Measurements from ENCODE around the gene HPN. TPM values are rescaled to one million over a fixed set of nuclear protein-coding genes. Genes with fewer than 3 reads are reported as not detected.
"Not testable (repeated sequence)": the region's sequence is repeated elsewhere in the genome, so short reads cannot be mapped to it uniquely, and the experiment has no call there.

The HPN gene
- polyA plus RNA-seq, 6 donors from 2014 or later, result not detected

DNA sequence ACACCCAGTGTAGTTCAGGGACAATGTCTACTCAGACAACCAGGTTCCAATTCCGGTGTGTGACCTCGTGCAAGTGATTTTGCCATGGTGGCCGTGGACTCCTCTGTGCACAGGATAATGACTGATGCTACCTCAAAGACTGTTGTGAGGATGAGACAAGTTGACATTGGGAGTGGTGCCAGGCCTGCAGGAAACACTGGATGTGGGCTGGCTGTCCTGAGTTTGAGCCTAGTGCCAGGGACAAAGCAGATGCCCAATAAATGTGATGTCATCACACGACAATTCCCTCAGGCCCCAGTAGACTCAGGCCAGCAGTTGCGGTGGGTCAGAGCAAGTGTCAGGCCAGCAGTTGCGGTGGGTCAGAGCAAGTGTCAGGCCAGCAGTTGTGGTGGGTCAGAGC, 17.4 kb upstream of the HPN start:
- ATAC-seq (ENCODE audit: low read depth in 2 of 2) (no peak), DNase-seq (no peak)
- Mint-ChIP-seq H3K36me3 (peaks cover 14 to 26% of the 10 kb centered on the region in 2 donors), H3K27me3 (peaks cover 0 to 7% (median 4%) of the 10 kb centered on the region in 3 donors), H3K9me3 (no peaks in the 10 kb centered on the region), H3K27ac (peak overlapping the region in 1 of 6 donors; percentile 46), H3K4me3 (no peak overlapping the region), H3K4me1 (peaks cover 0 to 13% (median 0%) of the 10 kb centered on the region in 3 donors)

DNA sequence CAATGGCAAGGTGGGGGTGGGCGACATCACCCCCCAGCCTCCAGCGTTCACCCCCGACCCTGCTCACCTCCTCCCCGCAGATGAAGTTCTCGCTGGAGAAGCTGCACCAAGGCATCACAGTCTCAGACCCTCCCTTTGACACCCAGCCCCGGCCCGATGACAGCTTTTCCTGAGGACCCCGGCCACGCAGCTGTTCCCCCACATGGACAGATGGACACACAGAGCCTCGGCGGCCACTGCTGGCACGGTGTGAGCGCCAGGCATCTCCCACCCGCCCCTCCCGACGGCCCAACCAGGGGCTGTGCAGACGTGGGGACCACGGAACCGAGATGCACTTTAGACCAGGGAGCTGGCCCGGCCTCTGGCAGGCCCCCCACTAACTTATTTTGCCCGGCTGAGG, 15.6 kb upstream of the HPN start:
- Mint-ChIP-seq H3K27ac (peak overlapping the region in 1 of 6 donors; percentile 30), H3K27me3 (peaks cover 4 to 10% (median 7%) of the 10 kb centered on the region in 3 donors), H3K36me3 (peaks cover 5 to 12% of the 10 kb centered on the region in 2 donors), H3K4me3 (no peak overlapping the region), H3K9me3 (no peaks in the 10 kb centered on the region), H3K4me1 (peaks cover 1 to 13% (median 6%) of the 10 kb centered on the region in 3 donors)
- ATAC-seq (ENCODE audit: low read depth in 2 of 2) (no peak), DNase-seq (no peak)

DNA sequence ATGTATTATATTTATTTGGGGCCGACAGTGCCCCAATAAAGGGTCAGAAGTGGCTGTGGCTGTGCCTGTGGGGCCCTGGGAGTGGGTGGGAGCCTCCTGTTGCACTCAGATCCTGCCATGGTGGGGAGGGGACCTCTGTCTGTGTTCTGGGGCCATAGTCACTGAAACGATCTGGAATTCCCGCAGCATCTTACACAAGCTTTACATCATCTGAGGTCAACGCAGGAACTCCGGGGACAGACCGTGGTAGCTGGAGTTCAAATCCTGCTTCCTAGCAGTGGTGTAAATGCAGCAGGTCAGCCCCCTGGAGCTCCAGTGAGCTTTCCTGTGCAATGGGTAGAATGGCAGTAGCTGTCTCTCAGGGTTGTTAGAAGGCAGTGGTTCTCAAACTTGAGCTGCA, 15.1 kb upstream of the HPN start:
- no peak for DNase-seq
- Mint-ChIP-seq H3K36me3 (peaks cover 5 to 12% of the 10 kb centered on the region in 2 donors), H3K4me3 (no peak overlapping the region), H3K9me3 (peaks cover 0 to 2% (median 0%) of the 10 kb centered on the region in 7 donors), H3K27me3 (peaks cover 8 to 14% (median 11%) of the 10 kb centered on the region in 3 donors), H3K4me1 (peaks cover 5 to 17% (median 10%) of the 10 kb centered on the region in 3 donors), H3K27ac (no peak overlapping the region)
- ATAC-seq (ENCODE audit: low read depth in 2 of 2), result no peak

DNA sequence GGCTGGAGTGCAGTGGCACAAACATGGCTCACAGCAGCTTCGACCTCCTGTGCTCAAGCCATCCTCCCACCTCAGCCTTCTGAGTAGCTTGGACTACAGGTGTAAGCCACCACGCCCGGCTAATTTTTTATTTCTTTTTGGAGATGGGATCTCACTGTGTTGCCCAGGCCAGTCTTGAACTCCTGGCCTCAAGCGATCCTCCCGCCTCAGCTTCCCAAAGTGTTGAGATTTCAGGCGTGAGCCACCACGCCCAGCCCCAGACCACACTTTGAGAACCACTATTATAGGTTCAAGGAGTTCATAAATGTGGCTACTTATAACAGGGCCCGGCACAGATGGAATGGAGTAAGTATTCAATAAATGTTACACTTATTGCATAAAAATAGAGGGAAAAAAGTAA, 14.5 kb upstream of the HPN start:
- H3K9me3 Mint-ChIP-seq, result peaks cover 0 to 2% (median 0%) of the 10 kb centered on the region in 7 donors
- peaks cover 10 to 20% (median 17%) of the 10 kb centered on the region in 3 donors for H3K27me3 Mint-ChIP-seq
- no peak for ATAC-seq (ENCODE audit: low read depth in 2 of 2)
- peak overlapping the region in 1 of 6 donors; percentile 9 for H3K27ac Mint-ChIP-seq
- no peak overlapping the region for H3K4me3 Mint-ChIP-seq
- DNase-seq, result no peak
- H3K36me3 Mint-ChIP-seq, result peaks cover 5 to 15% of the 10 kb centered on the region in 2 donors
- peaks cover 8 to 18% (median 12%) of the 10 kb centered on the region in 3 donors for H3K4me1 Mint-ChIP-seq

DNA sequence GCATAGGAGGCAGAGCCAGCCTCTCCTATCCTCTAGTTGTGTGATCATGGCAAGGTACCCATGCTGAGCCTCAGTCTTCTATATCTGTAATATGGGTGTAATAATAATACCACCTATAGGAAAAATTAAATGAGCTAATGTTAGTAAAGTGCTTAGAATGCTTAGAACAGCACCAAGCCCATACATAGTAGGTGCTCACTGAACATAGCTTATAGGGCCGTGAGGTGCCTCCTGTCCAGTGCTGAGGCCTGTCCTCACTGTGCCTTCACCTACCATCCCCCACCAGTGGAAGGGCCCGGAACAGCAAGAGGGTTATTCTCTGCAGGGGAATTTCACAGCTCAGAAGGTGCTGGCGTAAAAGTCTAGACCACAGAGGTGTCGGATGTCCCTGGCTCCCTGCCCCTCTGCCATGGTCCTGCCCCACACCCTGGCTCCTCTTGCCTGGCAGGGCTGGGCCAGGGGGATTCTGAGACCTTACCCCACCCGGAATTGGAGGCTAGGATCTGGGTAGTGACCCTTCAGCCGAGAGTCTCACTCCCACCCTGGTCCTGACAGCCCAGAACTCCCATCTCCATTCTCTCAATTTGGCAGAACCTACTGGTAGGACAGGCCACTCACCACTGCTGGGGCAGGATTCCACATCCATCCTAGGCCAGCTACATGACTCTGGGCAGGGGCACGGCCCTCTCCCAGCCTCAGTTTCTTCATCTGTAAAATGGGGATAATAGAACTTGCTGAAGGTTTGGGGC, 13.5 kb upstream of the HPN start:
- no peak for ATAC-seq (ENCODE audit: low read depth in 2 of 2)
- H3K4me1 Mint-ChIP-seq, result peaks cover 8 to 16% (median 12%) of the 10 kb centered on the region in 3 donors
- peaks cover 0 to 2% (median 0%) of the 10 kb centered on the region in 7 donors for H3K9me3 Mint-ChIP-seq
- H3K36me3 Mint-ChIP-seq, result peaks cover 5 to 15% of the 10 kb centered on the region in 2 donors
- H3K27me3 Mint-ChIP-seq, result peaks cover 14 to 30% (median 28%) of the 10 kb centered on the region in 3 donors
- peak overlapping the region in 1 of 6 donors; percentile 30 for H3K27ac Mint-ChIP-seq
- peak overlapping the region in 3 of 8 donors; percentile 32 to 49 (median 34) for H3K4me3 Mint-ChIP-seq
- no peak for DNase-seq

DNA sequence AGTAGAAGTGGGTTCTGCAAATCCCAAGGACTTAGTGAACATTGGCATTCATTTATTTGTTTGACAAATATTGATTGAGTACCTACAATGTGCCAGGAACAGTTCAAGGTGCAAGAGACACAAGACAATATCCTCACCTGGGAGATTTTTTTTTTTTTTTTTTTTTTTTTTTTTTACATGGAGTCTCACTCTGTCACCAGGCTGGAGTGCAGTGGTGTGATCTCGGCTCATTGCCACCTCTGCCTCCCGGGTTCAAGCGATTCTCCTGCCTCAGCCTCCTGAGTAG, 13.0 kb upstream of the HPN start:
- not testable (repeated sequence) for H3K9me3 Mint-ChIP-seq; ATAC-seq (ENCODE audit: low read depth in 2 of 2); DNase-seq
- peaks cover 8 to 16% (median 12%) of the 10 kb centered on the region in 3 donors for H3K4me1 Mint-ChIP-seq
- H3K27ac Mint-ChIP-seq, result peak overlapping the region in 1 of 6 donors; percentile 30
- H3K36me3 Mint-ChIP-seq, result peaks cover 5 to 15% of the 10 kb centered on the region in 2 donors
- peaks cover 16 to 36% (median 33%) of the 10 kb centered on the region in 3 donors for H3K27me3 Mint-ChIP-seq
- H3K4me3 Mint-ChIP-seq, result peak overlapping the region in 3 of 8 donors; percentile 34 to 53 (median 45)

DNA sequence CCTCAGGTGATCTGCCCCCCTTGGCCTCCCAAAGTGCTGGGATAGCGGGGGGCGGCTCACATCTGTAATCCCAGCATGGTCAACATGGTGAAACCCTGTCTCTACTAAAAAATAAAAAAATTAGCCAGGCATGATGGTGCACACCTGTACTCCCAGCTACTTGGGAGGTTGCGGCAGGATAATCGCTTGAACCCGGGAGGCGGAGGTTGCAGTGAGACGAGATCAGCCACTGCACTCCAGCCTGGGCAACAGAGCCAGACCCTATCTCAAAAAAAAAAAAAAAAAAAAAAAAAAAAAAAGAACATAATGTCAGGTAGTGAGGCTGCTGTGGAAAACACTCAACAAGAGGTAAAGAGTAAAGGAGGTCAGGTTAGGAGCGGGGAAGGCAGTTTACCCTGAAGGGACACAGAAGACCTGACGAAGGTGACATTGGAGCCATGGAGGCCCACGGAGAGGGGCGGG, 12.2 kb upstream of the HPN start:
- H3K27ac Mint-ChIP-seq; DNase-seq; H3K9me3 Mint-ChIP-seq; ATAC-seq (ENCODE audit: low read depth in 2 of 2): not testable (repeated sequence)
- Mint-ChIP-seq H3K27me3 (peaks cover 16 to 40% (median 36%) of the 10 kb centered on the region in 3 donors), H3K4me3 (peak overlapping the region in 5 of 8 donors; percentile 44 to 74 (median 60)), H3K36me3 (peaks cover 5 to 15% of the 10 kb centered on the region in 2 donors), H3K4me1 (peaks cover 8 to 16% (median 12%) of the 10 kb centered on the region in 3 donors)

DNA sequence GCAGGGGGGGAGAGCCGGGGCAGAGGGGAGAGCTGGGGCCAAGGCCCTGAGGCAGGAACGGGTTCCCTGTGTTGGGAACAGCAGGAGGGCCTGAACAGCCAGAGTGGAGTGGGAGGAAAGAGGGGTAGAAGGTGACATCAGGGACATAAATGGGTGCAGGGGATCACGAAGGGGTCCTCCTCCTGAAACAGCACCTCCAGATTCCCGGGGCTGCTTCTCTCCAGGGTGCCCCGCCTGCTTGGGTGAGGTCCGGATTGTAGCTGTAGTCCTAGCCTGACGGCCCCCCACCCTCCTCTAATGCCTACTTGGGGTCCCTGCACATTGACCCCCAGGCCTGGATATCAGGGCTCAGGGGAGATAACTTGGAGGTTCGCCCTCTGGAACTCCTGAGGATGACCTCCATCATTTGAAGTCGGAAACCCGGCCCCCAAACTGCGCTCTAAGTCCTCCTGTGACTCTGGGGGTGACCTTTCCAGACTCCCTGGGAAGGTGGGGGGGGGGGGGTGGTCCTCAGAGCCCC, 11.7 kb upstream of the HPN start:
- Mint-ChIP-seq H3K4me1 (peaks cover 8 to 18% (median 12%) of the 10 kb centered on the region in 3 donors), H3K4me3 (peak overlapping the region in 4 of 8 donors; percentile 21 to 67 (median 58)), H3K9me3 (peaks cover 0 to 2% (median 0%) of the 10 kb centered on the region in 7 donors), H3K36me3 (peaks cover 5 to 15% of the 10 kb centered on the region in 2 donors), H3K27me3 (peaks cover 16 to 44% (median 36%) of the 10 kb centered on the region in 3 donors), H3K27ac (no peak overlapping the region)
- ATAC-seq (ENCODE audit: low read depth in 2 of 2) (no peak), DNase-seq (no peak)

DNA sequence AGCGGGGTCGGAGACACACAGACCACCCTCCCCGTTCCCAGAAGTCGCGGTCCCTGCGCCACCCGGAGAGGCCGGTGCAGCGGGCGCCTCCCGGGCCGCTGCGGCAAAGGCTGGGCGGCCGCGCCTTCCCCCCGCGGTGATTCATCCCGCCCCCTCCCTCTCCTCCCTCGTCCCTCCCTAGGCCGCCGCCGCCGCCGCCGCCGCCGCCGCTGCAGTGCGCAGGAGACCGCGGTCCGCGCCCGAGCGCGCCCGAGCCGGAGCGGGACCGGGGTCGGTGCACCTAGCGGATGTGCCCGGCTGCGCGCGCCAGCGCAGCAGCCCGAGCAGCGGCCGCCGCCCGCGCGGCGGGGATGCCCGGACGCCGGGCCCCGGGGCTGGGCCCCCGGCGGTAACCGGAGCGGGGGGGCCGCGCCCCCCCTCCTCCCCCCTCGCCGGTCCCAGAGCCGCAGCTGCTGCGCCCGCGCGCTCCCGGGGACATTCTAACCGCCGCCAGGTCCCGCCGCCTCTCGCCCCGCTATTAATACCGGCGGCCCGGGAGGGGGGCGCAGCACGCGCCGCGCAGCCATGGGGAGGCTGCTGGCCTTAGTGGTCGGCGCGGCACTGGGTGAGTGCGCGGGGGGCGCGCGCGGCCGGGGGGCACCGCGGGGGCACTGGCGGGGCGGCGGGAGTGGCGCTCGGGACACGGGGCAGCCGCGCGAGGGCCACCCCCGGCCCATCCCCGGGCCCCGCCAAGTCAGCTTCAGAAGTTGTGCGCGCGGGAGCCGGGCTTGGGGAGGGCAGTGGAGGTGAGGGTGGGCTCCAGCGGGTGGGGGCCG, 11.1 kb upstream of the HPN start, which contains the start of gene SCN1B:
Gene SCN1B (plus strand): TSS at position 214 of the 815 bp plus-strand sequence. CDS start 351 bp downstream, at position 565.
- H3K4me3 Mint-ChIP-seq, result peak within 1 kb of the TSS; percentile 31 to 87 (median 74)
- peaks cover 0 to 2% (median 0%) of the 10 kb centered on the region in 7 donors for H3K9me3 Mint-ChIP-seq
- ATAC-seq (ENCODE audit: low read depth in 2 of 2) (peak; percentile 70), DNase-seq (no peak)
- peak within 1 kb of the TSS in 1 of 6 donors; percentile 37 for H3K27ac Mint-ChIP-seq
- H3K27me3 Mint-ChIP-seq, result peaks cover 16 to 44% (median 36%) of the 10 kb centered on the region in 3 donors
- peaks cover 5 to 15% of the 10 kb centered on the region in 2 donors for H3K36me3 Mint-ChIP-seq
- H3K4me1 Mint-ChIP-seq, result peaks cover 8 to 18% (median 12%) of the 10 kb centered on the region in 3 donors

DNA sequence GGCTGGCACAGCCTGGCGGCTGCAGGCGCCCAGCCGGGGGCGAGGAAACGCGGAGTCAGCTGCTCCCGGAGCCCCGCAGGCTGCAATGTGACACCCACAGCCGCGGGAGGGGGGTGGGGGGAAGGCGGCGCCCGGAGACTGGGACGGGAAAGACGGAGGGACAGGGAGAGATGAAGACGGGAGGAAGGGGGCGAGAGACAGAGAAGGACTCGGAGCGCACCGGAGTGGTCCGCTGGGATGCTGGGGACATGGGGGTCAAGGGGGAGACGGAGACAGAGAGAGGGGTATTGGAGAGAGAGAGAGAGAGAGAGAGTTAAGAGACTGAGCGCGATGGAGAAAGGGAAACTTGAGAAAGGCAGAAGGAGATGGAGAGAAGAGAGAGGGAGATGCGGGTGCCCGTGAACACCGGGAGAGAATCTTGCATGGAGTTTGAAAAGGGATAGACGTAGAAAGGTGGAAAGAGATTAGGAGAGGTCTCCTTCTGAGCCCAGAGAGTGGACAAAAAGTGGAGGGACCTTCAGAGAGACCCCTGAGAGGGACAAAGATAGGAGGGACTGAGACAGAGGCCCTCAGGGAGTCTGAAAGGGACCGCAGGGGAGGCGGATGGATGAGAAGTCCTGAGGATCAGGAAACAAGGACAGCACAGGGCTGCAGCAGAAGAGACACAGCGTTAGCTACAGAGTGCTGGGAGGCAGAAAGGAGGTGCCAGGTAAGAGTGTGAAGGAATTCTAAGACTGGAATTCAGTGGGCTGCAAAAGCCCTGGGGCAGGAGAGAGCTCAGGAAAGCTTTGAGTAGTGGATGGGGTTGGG, 10.2 kb upstream of the HPN start:
- Mint-ChIP-seq H3K36me3 (peaks cover 5 to 15% of the 10 kb centered on the region in 2 donors), H3K27ac (peak overlapping the region in 2 of 6 donors; percentile 37 to 82), H3K4me3 (peak overlapping the region; percentile 31 to 87 (median 74)), H3K4me1 (peaks cover 8 to 18% (median 12%) of the 10 kb centered on the region in 3 donors), H3K27me3 (peaks cover 16 to 44% (median 36%) of the 10 kb centered on the region in 3 donors), H3K9me3 (peaks cover 0 to 2% (median 0%) of the 10 kb centered on the region in 7 donors)
- ATAC-seq (ENCODE audit: low read depth in 2 of 2) (peak in 1 of 2 donors; percentile 18), DNase-seq (no peak)

DNA sequence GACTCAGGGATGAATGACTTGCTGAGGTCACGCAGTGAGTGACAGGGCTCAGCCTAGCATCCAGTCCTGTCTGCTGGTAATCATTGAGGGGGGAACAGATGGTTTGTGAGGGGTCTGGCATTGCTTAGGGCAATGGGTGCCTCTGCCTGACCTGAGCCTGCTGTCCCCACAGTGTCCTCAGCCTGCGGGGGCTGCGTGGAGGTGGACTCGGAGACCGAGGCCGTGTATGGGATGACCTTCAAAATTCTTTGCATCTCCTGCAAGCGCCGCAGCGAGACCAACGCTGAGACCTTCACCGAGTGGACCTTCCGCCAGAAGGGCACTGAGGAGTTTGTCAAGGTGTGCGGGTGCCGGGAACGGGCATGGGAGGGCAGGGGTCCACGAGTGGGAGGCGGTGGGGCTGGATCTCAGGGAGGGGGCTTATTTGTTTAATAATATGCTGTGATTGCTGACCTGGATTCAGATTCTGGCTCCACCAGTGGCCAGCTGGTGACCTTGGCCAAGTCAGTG, 9.1 kb upstream of the HPN start:
- Mint-ChIP-seq H3K9me3 (peaks cover 0 to 2% (median 0%) of the 10 kb centered on the region in 7 donors), H3K27me3 (peaks cover 16 to 44% (median 36%) of the 10 kb centered on the region in 3 donors), H3K4me3 (peak overlapping the region in 3 of 8 donors; percentile 10 to 43 (median 33)), H3K4me1 (peaks cover 8 to 24% (median 18%) of the 10 kb centered on the region in 3 donors), H3K27ac (no peak overlapping the region), H3K36me3 (peaks cover under 1 to 15% of the 10 kb centered on the region in 2 donors)
- no peak for ATAC-seq (ENCODE audit: low read depth in 2 of 2)
- DNase-seq, result no peak

Data from naive B cell (primary cell).